ENCODE measurements around the gene SKAP1. TPM values are rescaled to one million over a fixed set of nuclear protein-coding genes. Genes with fewer than 3 reads are reported as not detected.

The SKAP1 gene
- total and polyA plus RNA-seq, 2 of the 13 experiments (the other 11 are each of a cell fraction or from before 2014, with no cell fraction given) = 0.21 TPM; not detected in 1

GRCh38 chr17:48225725-48226567, 204.1 kb downstream of the SKAP1 start:
- Histone ChIP-seq H3K4me3 (replicated peaks in 1 of 3; ENCODE audit: insufficient read depth in 1 of 3, low read depth in 2 of 3, low read length in 3 of 3) (no peak overlapping the region), H3K9ac (ENCODE audit: insufficient read depth, low read depth, low read length) (no peak overlapping the region), H3K4me1 (ENCODE audit: insufficient read depth, low read length) (no peaks in the 10 kb centered on the region), H3K79me2 (ENCODE audit: insufficient read depth, low read length) (no peaks in the 10 kb centered on the region), H4K20me1 (ENCODE audit: insufficient read depth, low read length) (no peaks in the 10 kb centered on the region), H3K9me3 (ENCODE audit: low read length) (no peaks in the 10 kb centered on the region), H3K27me3 (ENCODE audit: control insufficient read depth in 1 of 2, insufficient read depth in 2 of 2, low read length in 2 of 2) (peaks cover 2 to 6% of the 10 kb centered on the region in 2 experiments; a peak in 1 of 5 replicates), H2AFZ (ENCODE audit: low read length) (no peak overlapping the region), H3K4me2 (ENCODE audit: low read depth, low read length) (no peak overlapping the region), H3K36me3 (replicated peaks in 1 of 2; ENCODE audit: control insufficient read depth in 1 of 2, insufficient read depth in 2 of 2, low read length in 2 of 2) (no peaks in the 10 kb centered on the region), H3K27ac (ENCODE audit: extremely low read length, insufficient read depth, low read length) (no peak overlapping the region)
- ATAC-seq (no peak), FAIRE-seq (no peak), DNase-seq (ENCODE audit: low spot score) (no peak)
- WGBS (ENCODE audit: low lambda C conversion rate) = under 1% methylated on average over 6 of the region's 6 CpGs
- intact Hi-C loops (cut with micrococcal nuclease; ENCODE audit: unreplicated experiment) = no loop called here
- TF ChIP-seq SRSF9 (IDR thresholded peaks at IDR 0.05; ENCODE audit: borderline replicate concordance, insufficient read depth, low read depth, low read length, poor library complexity, severe bottlenecking) (no peak), NFE2L2 (IDR thresholded peaks at IDR 0.05; ENCODE audit: low read length) (no peak), PITX1 (CRISPR knock-in tag; IDR thresholded peaks at IDR 0.05) (no peak), MAF1 (CRISPR knock-in tag; IDR thresholded peaks at IDR 0.05; ENCODE audit: borderline replicate concordance) (no peak), SOX13 (IDR thresholded peaks at IDR 0.05) (no peak), SOX13 (CRISPR knock-in tag; conservative IDR thresholded peaks at IDR 0.05 in 1 of 2, IDR thresholded peaks at IDR 0.05 in 1 of 2) (no peak), ZNF160 (CRISPR knock-in tag; IDR thresholded peaks at IDR 0.05) (no peak), ZNF512 (CRISPR knock-in tag; IDR thresholded peaks at IDR 0.05) (no peak), ZNF331 (CRISPR knock-in tag; IDR thresholded peaks at IDR 0.05) (no peak), ZNF343 (CRISPR knock-in tag; IDR thresholded peaks at IDR 0.05) (no peak), ZNF703 (CRISPR knock-in tag; IDR thresholded peaks at IDR 0.05; ENCODE audit: borderline replicate concordance) (no peak)
- BruUV-seq (replicated peaks) = no TSS peak
- in situ Hi-C loops (cut with HindIII; ENCODE audit: extremely low pct_ligation_motif_present, low pct_unique_long_range_greater_than_20kb) = no loop called here
- ChIA-PET POLR2A (no interaction called here), CTCF (ENCODE audit: low intra/inter-chr PET ratio, low total read pairs) (no interaction called here)

Measured in HepG2 (cell line).